HEK293 (cell line): ENCODE results near the gene CCDC43.

Source experiments
- CTCF ChIA-PET: fragments of 350-600 bp; formaldehyde crosslinking; extraction: SDS; loops from one replicate; lab custom pipeline; 2021; ENCODE audit warnings: antibody characterized with exemption; lab: Yijun Ruan, JAX
- POLR2A ChIA-PET: fragments of 300-600 bp; formaldehyde crosslinking; extraction: SDS; loops from one replicate; lab custom pipeline; 2020; ENCODE audit warnings: antibody characterized with exemption, inconsistent platforms; lab: Yijun Ruan, JAX
- H3K27ac ChIP-seq: fragments of 200-500 bp; sonication (Bioruptor generic); 2 replicates; pipeline ENCODE4 v1.5.1; 2014; ENCODE audit warnings: low read depth, low read length, control low read depth, inconsistent platforms; ENCODE audit errors: extremely low read depth
- H3K36me3 ChIP-seq, 2 experiments: fragments of 200-500 bp in 1 of 2; sonication (Bioruptor generic) in 1 of 2; 1 replicate in 1 of 2; 2 replicates in 1 of 2; pipeline ENCODE4 v1.5.1; 2014 to 2017; ENCODE audit warnings: inconsistent platforms in 2 of 2, low read length in 2 of 2; ENCODE audit not compliant: control insufficient read depth in 2 of 2, insufficient read depth in 1 of 2
- H3K4me1 ChIP-seq: fragments of 200-500 bp; sonication (Bioruptor generic); 2 replicates; pipeline ENCODE4 v1.5.1; 2014; ENCODE audit warnings: mild to moderate bottlenecking, low read length, inconsistent platforms; ENCODE audit not compliant: control insufficient read depth, insufficient read depth
- H3K4me3 ChIP-seq: 2 replicates; pipeline ENCODE4 v1.5.1; 2011; ENCODE audit warnings: low read depth, mild to moderate bottlenecking, control low read depth, low read length, moderate library complexity
- H3K9me3 ChIP-seq: fragments of 200-500 bp; sonication (Bioruptor generic); 2 replicates; pipeline ENCODE4 v1.5.1; 2014; ENCODE audit warnings: low read depth, low read length, inconsistent platforms; ENCODE audit not compliant: control insufficient read depth, insufficient read depth
- KLF7 ChIP-seq: fragments of 450-650 bp; formaldehyde crosslinking; IDR thresholded peaks from 2 replicates; pipeline ENCODE4 v1.5.1; 2016; ENCODE audit warnings: missing biosample characterization, missing genetic modification characterization, borderline replicate concordance
- PBX3 ChIP-seq: sonication (generic); formaldehyde crosslinking; IDR thresholded peaks from 2 replicates; pipeline ENCODE4 v1.8.1; 2022; ENCODE audit warnings: mild to moderate bottlenecking, moderate library complexity, missing genetic modification reagents
- SALL2 ChIP-seq: fragments of 450-650 bp; formaldehyde crosslinking; IDR thresholded peaks from 2 replicates; pipeline ENCODE4 v1.5.0; 2017; ENCODE audit warnings: missing biosample characterization, mild to moderate bottlenecking, missing genetic modification characterization, borderline replicate concordance
- YY1 ChIP-seq: fragments of 450-650 bp; formaldehyde crosslinking; IDR thresholded peaks from 2 replicates; pipeline ENCODE4 v1.5.1; 2018; ENCODE audit warnings: missing biosample characterization, missing genetic modification characterization
- ZNF211 ChIP-seq: fragments of 450-650 bp; formaldehyde crosslinking; IDR thresholded peaks from 2 replicates; pipeline ENCODE4 v1.5.1; 2016; ENCODE audit warnings: low read depth, missing biosample characterization, missing genetic modification characterization
- ZNF362 ChIP-seq: fragments of 450-650 bp; formaldehyde crosslinking; IDR thresholded peaks from 2 replicates; pipeline ENCODE4 v1.5.1; 2016; ENCODE audit warnings: missing biosample characterization, missing genetic modification characterization
- ZNF391 ChIP-seq: fragments of 450-650 bp; formaldehyde crosslinking; IDR thresholded peaks from 2 replicates; pipeline ENCODE4 v1.5.1; 2016; ENCODE audit warnings: low read depth, missing biosample characterization, missing genetic modification characterization, borderline replicate concordance
- ZNF423 ChIP-seq: fragments of 450-650 bp; formaldehyde crosslinking; IDR thresholded peaks from 2 replicates; pipeline ENCODE4 v1.5.1; 2016; ENCODE audit warnings: missing biosample characterization, missing genetic modification characterization
- ZNF513 ChIP-seq: fragments of 450-650 bp; IDR thresholded peaks from 2 replicates; pipeline ENCODE4 v1.5.1; 2018; ENCODE audit warnings: missing biosample characterization, missing genetic modification characterization
- ZNF561 ChIP-seq: fragments of 450-650 bp; IDR thresholded peaks from 2 replicates; pipeline ENCODE4 v1.5.1; 2018; ENCODE audit warnings: missing biosample characterization, missing genetic modification characterization, borderline replicate concordance
- ZNF571 ChIP-seq: fragments of 450-650 bp; formaldehyde crosslinking; IDR thresholded peaks from 2 replicates; pipeline ENCODE4 v1.5.0; 2017; ENCODE audit warnings: missing biosample characterization, missing genetic modification characterization
- ZNF610 ChIP-seq: fragments of 450-650 bp; formaldehyde crosslinking; IDR thresholded peaks from 2 replicates; pipeline ENCODE4 v1.5.1; 2016; ENCODE audit warnings: missing biosample characterization, missing genetic modification characterization, borderline replicate concordance
- ZNF626 ChIP-seq: fragments of 450-650 bp; sonication (Bioruptor Pico); formaldehyde crosslinking; IDR thresholded peaks from 2 replicates; pipeline ENCODE4 v1.5.1; 2018; ENCODE audit warnings: missing biosample characterization, missing genetic modification characterization, inconsistent platforms
- ZNF707 ChIP-seq: fragments of 450-650 bp; formaldehyde crosslinking; IDR thresholded peaks from 2 replicates; pipeline ENCODE4 v1.5.1; 2016; ENCODE audit warnings: missing biosample characterization, missing genetic modification characterization
- ZNF76 ChIP-seq: fragments of 450-650 bp; formaldehyde crosslinking; IDR thresholded peaks from 2 replicates; pipeline ENCODE4; 2016; ENCODE audit warnings: low read depth, missing biosample characterization, missing genetic modification characterization, borderline replicate concordance
- ZNF785 ChIP-seq: fragments of 450-650 bp; formaldehyde crosslinking; IDR thresholded peaks from 2 replicates; pipeline ENCODE4 v1.5.1; 2016; ENCODE audit warnings: missing biosample characterization, missing genetic modification characterization
- ZSCAN18 ChIP-seq: fragments of 450-650 bp; formaldehyde crosslinking; IDR thresholded peaks from 2 replicates; pipeline ENCODE4 v1.5.1; 2016; ENCODE audit warnings: missing biosample characterization, missing genetic modification characterization
- ZXDB ChIP-seq: fragments of 450-650 bp; formaldehyde crosslinking; IDR thresholded peaks from 2 replicates; pipeline ENCODE4 v1.5.1; 2016; ENCODE audit warnings: missing biosample characterization, missing genetic modification characterization
- TF ChIP-seq, protein P1 (sequence below): fragments of 450-650 bp; formaldehyde crosslinking; IDR thresholded peaks from 2 replicates; pipeline ENCODE4 v1.5.1; 2016; ENCODE audit warnings: missing biosample characterization, missing genetic modification characterization
- TF ChIP-seq, protein P2 (sequence below): fragments of 450-650 bp; formaldehyde crosslinking; IDR thresholded peaks from 2 replicates; pipeline ENCODE4 v1.5.1; 2017; ENCODE audit warnings: missing biosample characterization, missing genetic modification characterization

Gene CCDC43

GRCh38 chr17:44642834-44643233, 46.7 kb downstream of the CCDC43 start:
- CTCF ChIA-PET, result interaction anchor here (0.6 to 2.7 kb wide), 4 partner anchors 13 to 110 kb away, joined by 3 to 18 read pairs (median 4); partner anchors contain the start of gene MEIOC
- H3K27ac ChIP-seq, result no peak overlapping the region
- H3K9me3 ChIP-seq, result no peaks in the 10 kb centered on the region
- H3K4me3 ChIP-seq, result no peak overlapping the region
- H3K4me1 ChIP-seq, result no peaks in the 10 kb centered on the region
- no peaks in the 10 kb centered on the region for H3K36me3 ChIP-seq
- POLR2A ChIA-PET, result no interaction called here
- TF ChIP-seq KLF7 (tag by site-specific recombination) (no peak), ZNF391 (tag by site-specific recombination) (no peak), SALL2 (tag by site-specific recombination) (no peak), PBX3 (CRISPR knock-in tag) (no peak), ZNF785 (tag by site-specific recombination) (no peak), ZNF362 (no peak), ZNF76 (tag by site-specific recombination) (no peak), ZNF610 (tag by site-specific recombination) (no peak), ZSCAN18 (no peak), ZNF423 (tag by site-specific recombination) (no peak), ZXDB (tag by site-specific recombination) (no peak), ZNF513 (tag by site-specific recombination) (no peak), YY1 (tag by site-specific recombination) (no peak), ZNF707 (tag by site-specific recombination) (no peak), ZNF571 (tag by site-specific recombination) (no peak), ZNF211 (tag by site-specific recombination) (no peak), ZNF626 (tag by site-specific recombination) (no peak), ZNF561 (no peak)
- TF ChIP-seq, protein P1, sequence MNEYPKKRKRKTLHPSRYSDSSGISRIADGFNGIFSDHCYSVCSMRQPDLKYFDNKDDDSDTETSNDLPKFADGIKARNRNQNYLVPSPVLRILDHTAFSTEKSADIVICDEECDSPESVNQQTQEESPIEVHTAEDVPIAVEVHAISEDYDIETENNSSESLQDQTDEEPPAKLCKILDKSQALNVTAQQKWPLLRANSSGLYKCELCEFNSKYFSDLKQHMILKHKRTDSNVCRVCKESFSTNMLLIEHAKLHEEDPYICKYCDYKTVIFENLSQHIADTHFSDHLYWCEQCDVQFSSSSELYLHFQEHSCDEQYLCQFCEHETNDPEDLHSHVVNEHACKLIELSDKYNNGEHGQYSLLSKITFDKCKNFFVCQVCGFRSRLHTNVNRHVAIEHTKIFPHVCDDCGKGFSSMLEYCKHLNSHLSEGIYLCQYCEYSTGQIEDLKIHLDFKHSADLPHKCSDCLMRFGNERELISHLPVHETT (tag by site-specific recombination), result no peak
- TF ChIP-seq, protein P2, sequence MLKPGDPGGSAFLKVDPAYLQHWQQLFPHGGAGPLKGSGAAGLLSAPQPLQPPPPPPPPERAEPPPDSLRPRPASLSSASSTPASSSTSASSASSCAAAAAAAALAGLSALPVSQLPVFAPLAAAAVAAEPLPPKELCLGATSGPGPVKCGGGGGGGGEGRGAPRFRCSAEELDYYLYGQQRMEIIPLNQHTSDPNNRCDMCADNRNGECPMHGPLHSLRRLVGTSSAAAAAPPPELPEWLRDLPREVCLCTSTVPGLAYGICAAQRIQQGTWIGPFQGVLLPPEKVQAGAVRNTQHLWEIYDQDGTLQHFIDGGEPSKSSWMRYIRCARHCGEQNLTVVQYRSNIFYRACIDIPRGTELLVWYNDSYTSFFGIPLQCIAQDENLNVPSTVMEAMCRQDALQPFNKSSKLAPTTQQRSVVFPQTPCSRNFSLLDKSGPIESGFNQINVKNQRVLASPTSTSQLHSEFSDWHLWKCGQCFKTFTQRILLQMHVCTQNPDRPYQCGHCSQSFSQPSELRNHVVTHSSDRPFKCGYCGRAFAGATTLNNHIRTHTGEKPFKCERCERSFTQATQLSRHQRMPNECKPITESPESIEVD (tag by site-specific recombination), result no peak
